HG03457 (cell line): ENCODE results near the gene PEX1.
"Not testable (repeated sequence)": the region's sequence is repeated elsewhere in the genome, so short reads cannot be mapped to it uniquely, and the experiment has no call there.

Experiments used
- ATAC-seq: cut with Tn5 transposase; IDR thresholded peaks from one replicate; pipeline ENCODE4 v1.9.1; 2021; ENCODE audit warnings: moderate number of reproducible peaks; ENCODE audit not compliant: unreplicated experiment

Gene PEX1

GRCh38 chr7:92461027-92462003, 67.0 kb downstream of the PEX1 start:
- peak; percentile 57 for ATAC-seq

- ATAC-seq, result no peak
Measured at GRCh38 chr7:92460510-92460909, 67.8 kb downstream of the PEX1 start.

DNA sequence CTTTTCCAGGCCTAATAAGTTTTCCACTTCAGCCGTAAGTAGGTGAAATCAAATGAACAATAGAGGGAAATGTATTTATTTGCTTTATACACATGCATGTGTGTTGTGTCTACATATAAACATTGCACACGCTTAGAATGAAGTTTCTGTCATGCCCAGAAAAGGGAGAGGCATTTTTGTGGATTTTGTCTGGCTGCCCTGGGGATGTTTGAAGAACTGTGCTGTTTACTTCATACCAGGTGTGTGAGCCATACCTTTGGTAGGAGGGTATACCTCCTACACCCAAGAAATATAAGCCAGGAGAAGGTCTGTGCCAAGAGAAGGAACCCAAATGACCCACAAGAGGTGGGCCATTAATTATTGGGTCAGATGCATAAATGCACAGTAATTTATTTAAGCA, 68.2 kb downstream of the PEX1 start:
- ATAC-seq, result no peak

DNA sequence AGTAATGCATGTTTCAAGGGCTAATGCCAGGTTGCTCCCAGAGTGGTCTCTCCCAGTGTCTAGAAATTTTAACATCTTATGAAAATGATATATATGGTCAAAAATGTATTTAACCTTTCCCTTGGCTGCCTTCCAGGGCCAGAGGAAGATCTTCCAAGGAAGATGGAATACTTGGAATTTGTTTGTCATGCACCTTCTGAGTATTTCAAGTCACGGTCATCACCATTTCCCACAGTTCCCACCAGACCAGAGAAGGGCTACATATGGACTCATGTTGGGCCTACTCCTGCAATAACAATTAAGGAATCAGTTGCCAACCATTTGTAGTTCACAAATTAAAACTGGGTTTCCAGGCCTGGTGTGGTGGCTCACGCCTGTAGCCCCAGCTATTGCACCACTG, 72.1 kb downstream of the PEX1 start:
- no peak for ATAC-seq

DNA sequence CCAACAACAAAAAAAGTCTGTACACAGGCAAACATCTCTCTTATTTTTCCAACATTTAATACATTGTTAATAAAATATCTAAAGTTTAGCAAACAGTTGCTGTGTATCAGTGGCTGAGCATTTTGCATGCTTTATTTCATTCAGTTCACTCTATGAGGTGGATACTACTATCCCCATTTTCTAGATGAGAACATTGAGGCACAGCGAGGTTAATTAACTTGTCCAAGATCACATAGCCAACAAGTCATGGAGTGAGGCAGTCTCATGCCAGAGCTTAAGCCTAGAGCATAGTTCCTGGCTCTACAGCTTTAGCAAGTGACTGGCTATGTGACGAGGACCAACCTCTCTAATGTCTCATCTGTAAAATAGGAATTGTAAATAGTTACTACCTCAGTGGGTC, 76.7 kb downstream of the PEX1 start:
- ATAC-seq, result no peak

DNA sequence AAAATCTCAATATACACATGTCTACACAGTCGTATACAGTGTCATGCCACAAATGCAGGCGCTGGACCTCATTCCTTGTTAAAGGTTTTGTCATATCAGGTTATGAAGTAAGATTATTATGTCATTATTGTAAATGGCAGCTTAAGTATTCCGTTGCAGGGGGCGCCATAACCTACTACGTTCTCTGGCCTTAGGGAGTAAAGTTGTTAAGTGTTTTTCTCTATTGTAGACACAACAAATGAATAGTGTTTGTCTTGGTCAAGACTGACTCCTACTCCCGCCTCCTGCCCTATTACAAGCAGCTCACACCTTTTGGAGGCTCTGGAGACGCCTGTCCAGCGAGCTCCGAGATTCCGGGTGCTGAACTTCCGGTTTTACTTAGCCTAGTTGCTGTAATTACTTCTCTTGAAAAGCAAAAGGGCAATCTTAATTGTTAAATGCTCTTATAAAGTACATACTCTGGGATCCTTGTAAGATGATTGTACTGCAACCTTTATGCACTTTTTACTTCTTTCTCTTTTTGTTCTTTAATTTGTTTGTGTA, 80.0 kb downstream of the PEX1 start:
- ATAC-seq, result peak; percentile 44

DNA sequence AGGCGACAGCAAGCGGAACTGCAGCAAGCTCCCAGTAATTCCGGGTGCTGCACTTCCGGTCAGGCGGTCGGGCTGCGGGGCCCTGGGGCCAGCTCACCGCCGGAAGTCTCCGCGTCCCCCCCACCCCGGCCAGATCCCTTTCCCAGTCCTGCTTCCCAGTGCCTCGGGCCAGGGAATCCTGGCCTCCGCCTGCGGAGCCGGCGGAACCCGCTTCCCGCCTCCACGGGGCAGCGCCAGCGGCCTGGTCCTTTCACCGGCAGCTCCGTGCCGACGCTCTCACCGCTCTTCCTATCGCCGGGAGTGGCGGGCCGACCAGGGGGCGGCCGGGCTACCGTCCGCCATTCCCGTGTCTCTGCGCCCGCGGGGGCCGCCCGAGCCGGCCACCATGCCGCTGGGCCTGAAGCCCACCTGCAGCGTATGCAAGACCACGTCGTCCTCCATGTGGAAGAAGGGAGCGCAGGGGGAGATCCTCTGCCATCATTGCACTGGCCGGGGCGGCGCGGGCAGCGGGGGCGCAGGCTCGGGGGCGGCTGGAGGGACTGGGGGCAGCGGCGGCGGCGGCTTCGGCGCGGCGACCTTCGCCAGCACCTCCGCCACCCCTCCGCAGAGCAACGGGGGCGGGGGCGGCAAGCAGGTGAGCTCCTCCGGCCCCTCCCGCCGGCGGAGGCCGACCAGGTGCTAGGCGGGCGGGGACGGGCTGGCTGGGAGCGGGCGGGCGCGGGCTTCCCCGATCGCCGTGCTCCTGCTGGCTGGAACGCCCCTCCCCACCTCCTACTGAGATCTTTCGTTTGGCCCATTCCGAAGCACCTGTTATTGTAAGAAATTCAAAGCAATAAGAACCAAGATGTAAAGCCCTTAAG, 80.7 kb downstream of the PEX1 start, which contains the start of gene GATAD1:
Gene GATAD1, plus strand, starts transcription at position 138 of the 860 bp plus-strand sequence. Its CDS starts 248 bp downstream, at position 386.
- peak; percentile 88 for ATAC-seq

- no peak for ATAC-seq
Measured at GRCh38 chr7:92446869-92447344, 81.4 kb downstream of the PEX1 start.

DNA sequence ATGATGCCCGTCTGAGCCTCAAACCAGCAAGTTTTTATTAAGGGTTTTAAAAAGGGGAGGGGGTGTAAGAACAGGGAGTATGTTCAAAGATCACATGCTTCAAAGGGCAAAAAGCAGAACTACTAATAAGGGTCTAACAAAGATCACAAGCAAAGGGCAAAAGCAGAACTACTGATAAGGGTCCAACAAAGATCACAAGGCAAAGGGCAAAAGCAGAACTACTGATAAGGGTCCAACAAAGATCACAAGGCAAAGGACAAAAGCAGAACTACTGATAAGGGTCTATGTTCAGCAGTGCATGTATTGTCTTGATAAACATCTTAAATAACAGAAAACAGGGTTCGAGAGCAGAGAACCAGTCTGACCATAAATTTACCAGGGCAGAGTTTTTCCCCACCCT, 85.6 kb downstream of the PEX1 start:
- not testable (repeated sequence) for ATAC-seq

- no peak for ATAC-seq
Measured at GRCh38 chr7:92437956-92438491, 90.3 kb downstream of the PEX1 start.
